ENCODE results near the gene ABCB4. TPM values are rescaled to one million over a fixed set of nuclear protein-coding genes. Genes with fewer than 3 reads are reported as not detected.
A peak's percentile ranks its signal among the peaks of the same experiment; 100 is the strongest.

Gene ABCB4
- total RNA-seq, 1 donor from 2014 or later, result 0.41 TPM

- Histone ChIP-seq H3K4me3 (no peak overlapping the region), H3K9me3 (no peaks in the 10 kb centered on the region), H3K36me3 (no peaks in the 10 kb centered on the region), H3K27ac (no peak overlapping the region), H3K4me1 (no peaks in the 10 kb centered on the region), H3K27me3 (no peaks in the 10 kb centered on the region)
- DNase-seq (no peak), ATAC-seq (no peak)
- intact Hi-C loops (cut with DNase I), result no loop called here
- no peak for TF ChIP-seq CTCF (IDR thresholded peaks at IDR 0.05)
Observed at GRCh38 chr7:87494454-87494853, 19.0 kb upstream of the ABCB4 start.

DNA sequence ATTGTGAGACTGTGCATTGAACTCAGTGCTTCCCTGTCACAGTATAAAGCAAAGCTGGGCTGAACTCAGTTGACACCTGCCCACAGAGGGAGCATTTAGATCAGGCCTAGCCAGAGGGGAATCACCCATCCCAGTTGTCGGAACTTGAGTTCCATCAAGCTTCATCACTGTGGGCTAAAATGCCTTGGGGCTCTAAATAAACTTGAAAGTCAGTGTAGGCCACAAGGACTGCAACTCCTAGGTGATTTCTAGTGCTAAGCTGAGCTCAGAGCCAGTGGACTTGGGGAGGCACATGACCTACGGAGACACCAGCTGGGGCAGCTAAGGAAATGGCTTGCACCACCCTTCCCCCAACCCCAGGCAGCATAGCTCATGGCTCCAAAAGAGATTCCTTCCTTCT, 7.7 kb upstream of the ABCB4 start:
- Histone ChIP-seq H3K4me3 (no peak overlapping the region), H3K4me1 (no peaks in the 10 kb centered on the region), H3K27me3 (peaks cover 5% of the 10 kb centered on the region), H3K36me3 (no peaks in the 10 kb centered on the region), H3K9me3 (no peaks in the 10 kb centered on the region), H3K27ac (no peak overlapping the region)
- ATAC-seq, result no peak
- no peak for TF ChIP-seq CTCF (IDR thresholded peaks at IDR 0.05)
- no peak for DNase-seq
- intact Hi-C loops (cut with DNase I), result no loop called here

- no peak for TF ChIP-seq CTCF (IDR thresholded peaks at IDR 0.05)
- no peak for DNase-seq
- Histone ChIP-seq H3K36me3 (no peaks in the 10 kb centered on the region), H3K27ac (no peak overlapping the region), H3K4me3 (no peak overlapping the region), H3K4me1 (no peaks in the 10 kb centered on the region), H3K27me3 (peaks cover 5% of the 10 kb centered on the region), H3K9me3 (no peaks in the 10 kb centered on the region)
- intact Hi-C loops (cut with DNase I), result no loop called here
- no peak for ATAC-seq
Observed at GRCh38 chr7:87482115-87482514, 6.6 kb upstream of the ABCB4 start.

GRCh38 chr7:87480386-87480785, 4.9 kb upstream of the ABCB4 start:
- Histone ChIP-seq H3K4me3 (no peak overlapping the region), H3K27me3 (peaks cover 5% of the 10 kb centered on the region), H3K36me3 (no peaks in the 10 kb centered on the region), H3K27ac (no peak overlapping the region), H3K4me1 (no peaks in the 10 kb centered on the region), H3K9me3 (no peaks in the 10 kb centered on the region)
- ATAC-seq, result no peak
- intact Hi-C loops (cut with DNase I), result no loop called here
- TF ChIP-seq CTCF (IDR thresholded peaks at IDR 0.05), result no peak
- no peak for DNase-seq

GRCh38 chr7:87479951-87480350, 4.5 kb upstream of the ABCB4 start:
- H3K27ac ChIP-seq, result no peak overlapping the region
- peaks cover 5% of the 10 kb centered on the region for H3K27me3 ChIP-seq
- no peaks in the 10 kb centered on the region for H3K36me3 ChIP-seq
- no peak overlapping the region for H3K4me3 ChIP-seq
- no peak for TF ChIP-seq CTCF (IDR thresholded peaks at IDR 0.05)
- DNase-seq (no peak), ATAC-seq (no peak)
- H3K9me3 ChIP-seq, result no peaks in the 10 kb centered on the region
- intact Hi-C loops (cut with DNase I), result no loop called here
- H3K4me1 ChIP-seq, result no peaks in the 10 kb centered on the region

DNA sequence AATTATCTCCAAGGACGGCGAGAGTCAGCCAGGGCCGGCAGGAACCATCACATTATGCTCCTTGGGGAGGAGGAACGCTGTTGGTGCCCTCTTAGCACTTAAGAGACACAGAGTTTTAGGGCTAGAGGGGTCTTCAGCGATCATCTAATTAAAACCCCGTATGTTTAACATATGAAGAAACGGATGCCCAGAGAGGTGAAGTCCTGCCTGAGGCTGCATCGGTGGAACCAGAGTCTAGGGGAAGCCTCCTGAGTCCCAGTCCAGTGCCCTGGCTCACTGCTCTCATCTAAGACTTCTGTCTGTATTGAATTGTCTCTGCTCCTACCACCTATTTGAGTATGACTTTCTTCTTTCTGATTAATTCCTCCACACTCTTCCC, 688 bp upstream of the ABCB4 start:
- intact Hi-C loops (cut with DNase I), result no loop called here

More for the DNA sequence above, 688 bp upstream of the ABCB4 start:
- no peak for TF ChIP-seq CTCF (IDR thresholded peaks at IDR 0.05)
- no peaks in the 10 kb centered on the region for H3K36me3 ChIP-seq
- H3K27me3 ChIP-seq, result peaks cover 5% of the 10 kb centered on the region
- H3K4me1 ChIP-seq, result no peaks in the 10 kb centered on the region
- DNase-seq (no peak), ATAC-seq (no peak)
- peak overlapping the region; percentile 46 for H3K4me3 ChIP-seq
- no peak overlapping the region for H3K27ac ChIP-seq
- no peaks in the 10 kb centered on the region for H3K9me3 ChIP-seq

Data from upper lobe of right lung (tissue), 1 donor.